Ishikawa (cell line): Measurements from ENCODE around the gene SHISA5.

Source experiments
- CEBPB ChIP-seq: IDR thresholded peaks from 2 replicates; pipeline ENCODE4 v1.6.1; 2012
- CREB1 ChIP-seq: IDR thresholded peaks from 2 replicates; pipeline ENCODE4 v1.6.1; 2012; ENCODE audit warnings: low read depth
- EGR1 ChIP-seq: IDR thresholded peaks from 2 replicates; pipeline ENCODE4 v1.6.1; 2012
- EP300 ChIP-seq: IDR thresholded peaks from 2 replicates; pipeline ENCODE4 v1.6.1; 2012; ENCODE audit warnings: borderline replicate concordance
- FOXM1 ChIP-seq: IDR thresholded peaks from 2 replicates; pipeline ENCODE4 v1.6.1; 2012; ENCODE audit warnings: low read depth, borderline replicate concordance
- MAX ChIP-seq: IDR thresholded peaks from 2 replicates; pipeline ENCODE4 v1.6.1; 2012
- NFIC ChIP-seq: IDR thresholded peaks from 2 replicates; pipeline ENCODE4 v1.6.1; 2012
- RAD21 ChIP-seq: IDR thresholded peaks from 2 replicates; pipeline ENCODE4 v1.6.1; 2012; ENCODE audit warnings: low read depth
- REST ChIP-seq: IDR thresholded peaks from 2 replicates; pipeline ENCODE4 v1.6.1; 2012; ENCODE audit warnings: low read depth, mild to moderate bottlenecking
- TAF1 ChIP-seq: IDR thresholded peaks from 2 replicates; pipeline ENCODE4 v1.6.1; 2012; ENCODE audit warnings: low read depth, mild to moderate bottlenecking
- TCF12 ChIP-seq: IDR thresholded peaks from 2 replicates; pipeline ENCODE4 v1.6.1; 2012; ENCODE audit warnings: low read depth
- TEAD4 ChIP-seq: IDR thresholded peaks from 2 replicates; pipeline ENCODE4 v1.6.1; 2012
- USF1 ChIP-seq: IDR thresholded peaks from 2 replicates; pipeline ENCODE4 v1.6.1; 2012
- YY1 ChIP-seq: IDR thresholded peaks from 2 replicates; pipeline ENCODE4 v1.6.1; 2012; ENCODE audit warnings: low read depth
- ZBTB7A ChIP-seq: IDR thresholded peaks from 2 replicates; pipeline ENCODE4 v1.6.1; 2012; ENCODE audit warnings: low read depth

SHISA5 gene

GRCh38 chr3:48544141-48544540 lies 40.2 kb upstream of the SHISA5 start:
- TF ChIP-seq CEBPB = no peak
- no peak for TF ChIP-seq MAX
- no peak for TF ChIP-seq REST
- TF ChIP-seq CREB1 = no peak
- TF ChIP-seq TCF12 = no peak
- no peak for TF ChIP-seq RAD21
- TF ChIP-seq TEAD4 = no peak
- no peak for TF ChIP-seq YY1
- no peak for TF ChIP-seq FOXM1

- no peak for TF ChIP-seq ZBTB7A
- TF ChIP-seq RAD21 = no peak
- TF ChIP-seq TEAD4 = no peak
- TF ChIP-seq NFIC = 0 out of 2 replicates have a peak, but pooled peaks have one; percentile 20
Measured at GRCh38 chr3:48543271-48543866, 39.4 kb upstream of the SHISA5 start.

DNA sequence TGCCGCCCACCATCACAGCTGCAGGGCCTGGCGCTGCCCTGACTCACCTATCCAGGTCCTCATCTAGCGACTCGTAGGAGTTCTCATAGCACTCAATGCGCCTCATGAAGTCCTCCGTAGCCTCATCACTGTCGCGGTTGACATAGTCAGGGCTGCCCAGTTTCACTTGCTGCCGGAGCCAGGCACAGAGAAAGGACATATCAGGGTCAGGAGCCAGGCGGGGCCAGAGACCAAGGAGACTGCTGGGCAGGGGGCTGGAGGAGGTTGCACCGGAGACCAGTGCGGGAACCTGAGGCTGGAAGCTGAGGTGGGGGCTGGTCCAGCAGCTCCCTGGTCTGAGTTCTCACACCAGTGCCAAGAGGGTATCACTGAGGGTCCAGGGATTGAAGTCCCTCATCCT lies 34.5 kb upstream of the SHISA5 start:
- TF ChIP-seq TAF1 (no peak), YY1 (no peak), CREB1 (no peak), MAX (no peak), RAD21 (no peak), FOXM1 (no peak), NFIC (no peak), EP300 (no peak), USF1 (no peak), EGR1 (no peak), REST (no peak)

DNA sequence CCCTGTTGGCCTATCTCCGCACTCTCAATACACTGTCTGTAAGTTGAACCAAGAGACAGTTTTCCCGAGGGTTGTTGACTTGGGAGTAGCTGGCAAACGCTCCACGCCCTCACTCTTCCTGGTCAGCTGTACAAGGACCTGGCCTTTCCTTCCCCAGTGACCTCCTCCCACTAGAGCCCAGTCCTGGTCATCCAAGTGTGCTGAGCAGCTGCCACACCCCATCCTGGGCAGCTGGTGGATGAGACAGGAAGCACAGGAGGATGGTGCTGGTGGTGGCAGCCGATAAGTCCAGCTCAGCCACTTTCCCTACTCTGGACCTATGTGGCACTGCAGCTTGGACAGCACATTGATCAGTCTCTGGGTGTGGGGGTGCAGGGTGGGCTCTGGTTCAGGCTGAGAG lies 32.8 kb upstream of the SHISA5 start:
- no peak for TF ChIP-seq TCF12
- TF ChIP-seq CREB1 = no peak
- TF ChIP-seq EGR1 = no peak
- no peak for TF ChIP-seq REST
- no peak for TF ChIP-seq MAX
- no peak for TF ChIP-seq NFIC
- no peak for TF ChIP-seq USF1
- no peak for TF ChIP-seq EP300
- TF ChIP-seq YY1 = no peak
- no peak for TF ChIP-seq TAF1
- TF ChIP-seq ZBTB7A = no peak
- no peak for TF ChIP-seq CEBPB
- no peak for TF ChIP-seq TEAD4
- no peak for TF ChIP-seq RAD21
- TF ChIP-seq FOXM1 = no peak

DNA sequence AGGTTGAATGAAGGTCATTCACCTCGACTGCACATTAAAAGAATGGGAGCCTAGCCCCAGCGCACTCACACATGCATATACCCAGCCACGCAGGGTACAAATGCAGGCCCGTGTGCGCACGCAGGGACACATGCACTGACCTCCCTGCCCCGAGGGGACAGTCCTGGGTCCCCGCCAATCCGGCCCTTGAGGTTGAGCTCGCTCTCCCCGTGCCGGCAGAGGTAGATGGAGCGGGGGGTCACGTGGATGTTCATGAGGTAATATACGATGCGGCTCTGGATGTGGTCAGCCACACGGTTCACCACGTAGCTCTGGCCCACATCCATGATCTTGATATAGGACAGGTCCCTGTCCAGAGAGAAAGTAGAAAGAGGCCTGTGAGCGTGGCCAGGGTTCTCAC lies 32.1 kb upstream of the SHISA5 start:
- no peak for TF ChIP-seq FOXM1
- TF ChIP-seq CREB1 = no peak
- no peak for TF ChIP-seq NFIC
- no peak for TF ChIP-seq TCF12
- no peak for TF ChIP-seq MAX
- TF ChIP-seq ZBTB7A = no peak
- TF ChIP-seq TAF1 = no peak
- no peak for TF ChIP-seq YY1
- no peak for TF ChIP-seq CEBPB
- no peak for TF ChIP-seq TEAD4
- TF ChIP-seq RAD21 = no peak
- no peak for TF ChIP-seq USF1
- no peak for TF ChIP-seq EP300
- no peak for TF ChIP-seq EGR1
- no peak for TF ChIP-seq REST
